Ectodermal cell (in vitro differentiated cells): ENCODE measurements around the gene FBH1.
"Not testable (repeated sequence)": the region's sequence is repeated elsewhere in the genome, so short reads cannot be mapped to it uniquely, and the experiment has no call there.

Experiments used
- H3K27ac ChIP-seq: 2 replicates; pipeline ENCODE4 v1.7.0; 2013; ENCODE audit warnings: mild to moderate bottlenecking, low read depth, low read length; ENCODE audit not compliant: insufficient read depth, poor library complexity, severe bottlenecking
- H3K27me3 ChIP-seq: 2 replicates; pipeline ENCODE4 v1.7.0; 2013; ENCODE audit warnings: mild to moderate bottlenecking, low read length; ENCODE audit not compliant: insufficient read depth, control insufficient read depth, poor library complexity, severe bottlenecking
- H3K36me3 ChIP-seq: one replicate; pipeline ENCODE4 v1.7.0; 2013; ENCODE audit warnings: low read length; ENCODE audit not compliant: control insufficient read depth, insufficient read depth
- H3K4me1 ChIP-seq: one replicate; pipeline ENCODE4 v1.7.0; 2013; ENCODE audit warnings: low read length; ENCODE audit not compliant: control insufficient read depth, insufficient read depth
- H3K4me3 ChIP-seq: 2 replicates; pipeline ENCODE4 v1.7.0; 2013; ENCODE audit warnings: low read depth, low read length, control low read depth; ENCODE audit not compliant: insufficient read depth
- H3K9me3 ChIP-seq: 2 replicates; pipeline ENCODE4 v1.7.0; 2013; ENCODE audit warnings: mild to moderate bottlenecking, low read length, moderate library complexity; ENCODE audit not compliant: control insufficient read depth
- WGBS, 2 experiments: methylation state at CpG; one replicate each; pipeline ENCODE4 v1.1.7; 2013; ENCODE audit warnings: missing lambda C conversion rate in 2 of 2; 5-methylcytosine and 5-hydroxymethylcytosine counted together

FBH1 gene

GRCh38 chr10:5858811-5859210 lies 31.2 kb upstream of the FBH1 start:
- 89 to 94% methylated on average over 5 of the region's 5 CpGs for WGBS, 2 experiments
- H3K27ac ChIP-seq = no peak overlapping the region
- no peaks in the 10 kb centered on the region for H3K4me1 ChIP-seq
- no peaks in the 10 kb centered on the region for H3K27me3 ChIP-seq
- H3K9me3 ChIP-seq = no peaks in the 10 kb centered on the region
- no peak overlapping the region for H3K4me3 ChIP-seq
- no peaks in the 10 kb centered on the region for H3K36me3 ChIP-seq

- no peaks in the 10 kb centered on the region for H3K9me3 ChIP-seq
- H3K4me3 ChIP-seq = no peak overlapping the region
- no peak overlapping the region for H3K27ac ChIP-seq
- H3K27me3 ChIP-seq = no peaks in the 10 kb centered on the region
- no peaks in the 10 kb centered on the region for H3K36me3 ChIP-seq
- H3K4me1 ChIP-seq = no peaks in the 10 kb centered on the region
- WGBS, 2 experiments = 95 to 96% methylated on average over 7 of the region's 7 CpGs
Measured at GRCh38 chr10:5860066-5860465, 30.0 kb upstream of the FBH1 start.

GRCh38 chr10:5862360-5862961 lies 27.6 kb upstream of the FBH1 start:
- no peak overlapping the region for H3K4me3 ChIP-seq
- WGBS, 2 experiments = 95% methylated on average over 7 of the region's 7 CpGs
- H3K9me3 ChIP-seq = no peaks in the 10 kb centered on the region
- no peaks in the 10 kb centered on the region for H3K27me3 ChIP-seq
- no peaks in the 10 kb centered on the region for H3K4me1 ChIP-seq
- H3K27ac ChIP-seq = no peak overlapping the region
- no peaks in the 10 kb centered on the region for H3K36me3 ChIP-seq

DNA sequence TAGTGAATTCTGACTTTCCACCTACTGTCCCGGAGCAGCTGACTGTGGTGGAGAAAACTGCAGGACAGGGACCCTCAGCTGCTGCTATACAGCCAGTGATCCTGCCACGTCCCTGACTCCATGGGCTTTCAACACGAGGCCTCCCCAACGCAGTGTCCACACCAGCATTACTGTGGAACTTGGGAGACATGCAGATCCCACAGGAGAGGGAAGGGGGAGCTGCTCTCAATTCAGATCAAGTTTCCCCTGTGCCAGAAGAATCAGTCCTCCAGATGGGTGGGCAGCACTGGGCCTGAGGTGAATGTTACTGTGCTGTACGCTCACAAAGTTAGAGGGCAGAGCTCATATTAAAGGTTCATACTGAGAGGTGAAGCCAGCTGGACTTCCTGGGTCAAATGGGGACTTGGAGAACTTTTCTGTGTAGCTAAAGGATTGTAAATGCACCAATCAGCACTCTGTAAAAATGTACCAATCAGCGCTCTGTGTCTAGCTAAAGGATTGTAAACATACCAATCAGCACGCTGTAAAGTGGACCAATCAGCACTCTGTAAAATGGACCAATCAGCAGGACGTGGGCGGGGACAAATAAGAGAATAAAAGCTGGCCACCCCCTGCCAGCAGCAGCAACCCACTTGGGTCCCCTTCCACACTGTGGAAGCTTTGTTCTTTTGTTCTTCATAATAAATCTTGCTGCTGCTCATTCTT lies 26.9 kb upstream of the FBH1 start:
- not testable (repeated sequence) for H3K36me3 ChIP-seq, H3K27me3 ChIP-seq, H3K4me3 ChIP-seq, H3K4me1 ChIP-seq, H3K27ac ChIP-seq, H3K9me3 ChIP-seq
- 95 to 96% methylated on average over 9 of the region's 9 CpGs for WGBS, 2 experiments

DNA sequence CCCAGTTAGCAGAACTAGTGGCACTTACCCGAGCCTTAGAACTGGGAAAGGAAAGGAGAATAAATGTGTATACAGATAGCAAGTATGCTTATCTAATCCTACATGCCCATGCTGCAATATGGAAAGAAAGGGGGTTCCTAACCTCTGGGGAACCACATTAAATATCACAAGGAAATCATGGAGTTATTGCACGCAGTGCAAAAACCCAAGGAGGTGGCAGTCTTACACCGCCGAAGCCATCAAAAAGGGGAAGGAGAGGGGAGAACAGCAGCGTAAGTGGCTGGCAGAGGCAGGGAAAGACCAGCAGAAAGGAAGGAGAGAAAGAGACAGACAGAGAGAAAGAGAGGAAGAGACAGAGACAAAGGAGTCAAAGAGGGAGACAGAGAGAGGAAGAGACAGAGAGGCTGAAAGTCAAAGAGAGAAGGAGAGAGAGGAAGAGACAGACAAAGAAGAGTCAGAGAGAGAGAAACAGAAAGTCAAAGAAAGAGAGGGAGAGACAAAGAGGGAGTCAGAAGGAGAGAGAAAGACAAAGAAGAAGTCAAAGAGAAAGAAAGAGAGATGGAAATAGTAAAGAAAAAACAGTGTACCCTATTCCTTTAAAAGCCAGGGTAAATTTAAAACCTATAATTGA lies 23.5 kb upstream of the FBH1 start:
- H3K27me3 ChIP-seq, H3K4me3 ChIP-seq, H3K36me3 ChIP-seq, H3K9me3 ChIP-seq, H3K4me1 ChIP-seq, H3K27ac ChIP-seq: not testable (repeated sequence)
- 82 to 84% methylated on average over 5 of the region's 5 CpGs for WGBS, 2 experiments

DNA sequence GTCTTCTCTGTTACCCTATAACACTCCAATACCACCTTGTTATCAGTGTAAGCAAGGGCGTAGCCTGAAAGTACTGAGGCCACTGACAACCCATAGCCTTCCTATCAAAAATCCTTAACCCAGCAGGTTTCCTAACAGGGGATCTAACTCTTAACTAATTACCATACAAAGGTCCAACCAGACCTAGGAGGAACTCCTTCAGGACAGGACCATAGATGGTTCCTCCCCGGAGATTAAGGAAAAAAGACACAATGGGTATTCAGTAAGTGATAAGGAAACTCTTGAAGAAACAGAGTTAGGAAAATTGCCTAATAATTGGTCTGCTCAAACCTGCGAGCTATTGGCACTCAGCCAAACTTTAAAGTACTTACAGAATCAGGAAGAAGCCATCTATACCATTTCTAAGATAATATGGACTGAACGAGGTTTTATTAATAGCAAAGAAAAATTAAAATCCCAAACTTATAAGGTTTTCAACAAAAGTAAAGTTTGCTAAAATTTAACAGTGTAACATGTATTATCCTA lies 22.9 kb upstream of the FBH1 start:
- not testable (repeated sequence) for H3K9me3 ChIP-seq, H3K36me3 ChIP-seq, H3K4me1 ChIP-seq, H3K27ac ChIP-seq, H3K4me3 ChIP-seq, H3K27me3 ChIP-seq
- 90 to 93% methylated on average over 3 of the region's 4 CpGs for WGBS, 2 experiments

DNA sequence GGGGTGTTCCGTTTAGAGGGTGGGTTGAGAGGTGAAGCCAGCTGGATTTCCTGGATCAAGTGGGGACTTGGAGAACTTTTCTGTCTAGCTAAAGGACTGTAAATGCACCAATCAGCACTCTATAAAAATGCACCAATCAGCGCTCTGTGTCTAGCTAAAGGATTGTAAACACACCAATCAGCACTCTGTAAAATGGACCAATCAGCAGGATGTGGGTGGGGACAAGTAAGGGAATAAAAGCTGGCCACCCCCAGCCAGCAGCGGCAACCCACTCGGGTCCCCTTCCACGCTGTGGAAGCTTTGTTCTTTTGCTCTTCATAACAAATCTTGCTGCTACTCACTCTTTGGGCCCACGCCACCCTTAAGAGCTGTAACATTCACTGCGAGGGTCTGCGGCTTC lies 21.7 kb upstream of the FBH1 start:
- H3K4me1 ChIP-seq, H3K27me3 ChIP-seq, H3K27ac ChIP-seq, H3K4me3 ChIP-seq, H3K36me3 ChIP-seq, H3K9me3 ChIP-seq: not testable (repeated sequence)
- 87 to 88% methylated on average over 7 to 8 of the region's 8 CpGs for WGBS, 2 experiments

- 92 to 97% methylated on average over 2 to 3 of the region's 3 CpGs for WGBS, 2 experiments
- no peak overlapping the region for H3K4me3 ChIP-seq
- H3K9me3 ChIP-seq = no peaks in the 10 kb centered on the region
- H3K27ac ChIP-seq = no peak overlapping the region
- H3K36me3 ChIP-seq = no peaks in the 10 kb centered on the region
- no peaks in the 10 kb centered on the region for H3K27me3 ChIP-seq
- H3K4me1 ChIP-seq = no peaks in the 10 kb centered on the region
Measured at GRCh38 chr10:5869156-5869555, 20.9 kb upstream of the FBH1 start.

GRCh38 chr10:5871596-5871995 lies 18.4 kb upstream of the FBH1 start:
- Histone ChIP-seq H3K36me3 (peaks cover 3% of the 10 kb centered on the region), H3K4me3 (no peak overlapping the region), H3K27ac (no peak overlapping the region), H3K27me3 (no peaks in the 10 kb centered on the region), H3K9me3 (no peaks in the 10 kb centered on the region), H3K4me1 (no peaks in the 10 kb centered on the region)
- 90 to 93% methylated on average over 5 of the region's 5 CpGs for WGBS, 2 experiments

- Histone ChIP-seq H3K27ac (no peak overlapping the region), H3K4me1 (no peaks in the 10 kb centered on the region), H3K4me3 (no peak overlapping the region), H3K36me3 (peaks cover 17% of the 10 kb centered on the region), H3K9me3 (no peaks in the 10 kb centered on the region), H3K27me3 (no peaks in the 10 kb centered on the region)
- 73 to 79% methylated on average over 8 to 9 of the region's 9 CpGs for WGBS, 2 experiments
Measured at GRCh38 chr10:5873515-5873995, 16.5 kb upstream of the FBH1 start.
